RWPE2 (cell line): ENCODE results near the gene ZFYVE28.

Experiments
- ATAC-seq: fragments of 200-7000 bp; cut with Tn5 transposase; 3 replicates; pipeline ENCODE4 v1.9.1; 2021; ENCODE audit warnings: low read depth
- DNase-seq: peaks from one replicate; pipeline ENCODE4 v3.0.0-alpha.2; 2020; ENCODE audit warnings: low spot score
- H3K27ac ChIP-seq: fragments of 450-650 bp; 2 replicates; pipeline ENCODE4 v1.5.1; 2017; ENCODE audit warnings: mild to moderate bottlenecking; ENCODE audit not compliant: poor library complexity, severe bottlenecking
- H3K27me3 ChIP-seq: fragments of 250-450 bp; sonication (Bioruptor Pico); 2 replicates; pipeline ENCODE4 v1.5.1; 2021; ENCODE audit warnings: mild to moderate bottlenecking, moderate library complexity; ENCODE audit not compliant: insufficient read depth, poor library complexity, severe bottlenecking
- H3K36me3 ChIP-seq: fragments of 250-450 bp; sonication (Bioruptor Pico); 2 replicates; pipeline ENCODE4 v1.5.1; 2020; ENCODE audit warnings: low read depth, mild to moderate bottlenecking, moderate library complexity
- H3K4me1 ChIP-seq: fragments of 250-450 bp; sonication (Bioruptor Pico); 2 replicates; pipeline ENCODE4 v1.5.1; 2021; ENCODE audit warnings: mild to moderate bottlenecking, moderate library complexity; ENCODE audit not compliant: insufficient read depth, poor library complexity, severe bottlenecking
- H3K4me3 ChIP-seq: fragments of 250-450 bp; sonication (Bioruptor Pico); 2 replicates; pipeline ENCODE4 v1.5.1; 2021; ENCODE audit warnings: mild to moderate bottlenecking, moderate library complexity; ENCODE audit not compliant: severe bottlenecking
- H3K9me3 ChIP-seq: fragments of 250-450 bp; sonication (Bioruptor Pico); 2 replicates; pipeline ENCODE4 v1.5.1; 2021; ENCODE audit warnings: mild to moderate bottlenecking, moderate library complexity; ENCODE audit not compliant: severe bottlenecking
- CTCF ChIP-seq: fragments of 450-650 bp; IDR thresholded peaks from one replicate; pipeline ENCODE4 v1.5.1; 2017; ENCODE audit warnings: mild to moderate bottlenecking, moderate library complexity; ENCODE audit not compliant: poor library complexity, severe bottlenecking

ZFYVE28 gene

GRCh38 chr4:2428496-2429213, 10.2 kb upstream of the ZFYVE28 start:
- no peak for ATAC-seq
- no peaks in the 10 kb centered on the region for H3K36me3 ChIP-seq
- H3K9me3 ChIP-seq = no peaks in the 10 kb centered on the region
- no peak overlapping the region for H3K4me3 ChIP-seq
- no peaks in the 10 kb centered on the region for H3K4me1 ChIP-seq
- TF ChIP-seq CTCF = no peak
- no peak overlapping the region for H3K27ac ChIP-seq
- DNase-seq = peak; percentile 62
- H3K27me3 ChIP-seq = no peaks in the 10 kb centered on the region

GRCh38 chr4:2427383-2428334, 9.2 kb upstream of the ZFYVE28 start:
- Histone ChIP-seq H3K36me3 (no peaks in the 10 kb centered on the region), H3K27ac (no peak overlapping the region), H3K27me3 (no peaks in the 10 kb centered on the region), H3K9me3 (no peaks in the 10 kb centered on the region), H3K4me1 (no peaks in the 10 kb centered on the region), H3K4me3 (no peak overlapping the region)
- TF ChIP-seq CTCF = no peak
- peak; percentile 45 for DNase-seq
- 0 out of 3 replicates have a peak, but pooled peaks have one; percentile 13 for ATAC-seq

DNA sequence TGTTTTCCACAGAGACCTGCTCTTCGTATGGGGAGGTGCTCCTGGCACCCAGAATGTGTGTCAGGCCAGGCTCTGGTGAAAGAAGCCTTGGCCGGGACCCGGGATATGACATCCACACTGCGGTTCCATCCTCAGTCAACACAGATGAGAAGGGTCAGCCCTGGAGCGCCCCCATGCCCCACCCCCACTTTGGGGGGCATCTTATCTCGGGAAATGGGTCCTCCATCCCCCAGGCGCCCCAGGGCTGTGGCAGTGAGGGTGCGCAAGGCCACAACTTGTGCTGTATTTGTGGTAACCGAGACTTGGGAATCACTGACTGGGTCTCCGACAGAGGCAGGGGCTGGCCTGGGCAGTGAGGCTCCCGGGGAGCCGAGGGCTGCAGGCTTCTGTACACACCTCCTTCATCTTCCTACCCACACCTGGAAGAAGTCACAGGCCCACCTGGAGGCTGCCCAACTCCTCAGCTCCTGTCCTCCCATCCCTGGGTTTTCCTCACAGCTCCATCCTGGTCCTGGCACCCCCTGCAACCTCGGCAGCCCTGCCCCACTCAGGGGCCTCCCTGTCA, 8.3 kb upstream of the ZFYVE28 start:
- Histone ChIP-seq H3K4me3 (no peak overlapping the region), H3K36me3 (no peaks in the 10 kb centered on the region), H3K9me3 (no peaks in the 10 kb centered on the region), H3K27ac (no peak overlapping the region), H3K4me1 (no peaks in the 10 kb centered on the region), H3K27me3 (no peaks in the 10 kb centered on the region)
- ATAC-seq = no peak
- TF ChIP-seq CTCF = no peak
- DNase-seq = peak; percentile 36

DNA sequence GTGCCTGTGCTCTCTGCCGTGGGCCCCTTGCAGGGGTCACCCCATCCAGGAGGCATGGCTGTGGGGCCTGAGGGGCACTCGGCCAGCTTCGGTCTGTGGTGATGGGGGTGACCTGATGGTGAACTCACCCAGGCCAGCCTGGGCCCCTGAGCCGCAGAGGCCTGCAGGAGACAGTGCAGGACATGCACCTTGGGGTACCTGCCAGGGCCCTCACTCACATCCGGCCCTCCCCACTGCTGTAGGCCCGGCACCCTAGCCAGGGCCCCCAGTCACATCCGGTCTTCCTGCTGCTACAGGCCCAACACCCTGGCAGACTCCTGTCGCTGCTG, 7.6 kb upstream of the ZFYVE28 start:
- no peaks in the 10 kb centered on the region for H3K4me1 ChIP-seq
- ATAC-seq (peak; percentile 56), DNase-seq (peak; percentile 40)
- TF ChIP-seq CTCF = no peak
- no peaks in the 10 kb centered on the region for H3K36me3 ChIP-seq
- H3K27me3 ChIP-seq = no peaks in the 10 kb centered on the region
- no peak overlapping the region for H3K4me3 ChIP-seq
- H3K27ac ChIP-seq = no peak overlapping the region
- no peaks in the 10 kb centered on the region for H3K9me3 ChIP-seq
